Measurements from ENCODE around the gene ZNF611.
"Not testable (repeated sequence)": the region's sequence is repeated elsewhere in the genome, so short reads cannot be mapped to it uniquely, and the experiment has no call there.

ZNF611 gene

GRCh38 chr19:52715902-52716301, 18.9 kb downstream of the ZNF611 start:
- DNase-seq: peak; percentile 3

DNA sequence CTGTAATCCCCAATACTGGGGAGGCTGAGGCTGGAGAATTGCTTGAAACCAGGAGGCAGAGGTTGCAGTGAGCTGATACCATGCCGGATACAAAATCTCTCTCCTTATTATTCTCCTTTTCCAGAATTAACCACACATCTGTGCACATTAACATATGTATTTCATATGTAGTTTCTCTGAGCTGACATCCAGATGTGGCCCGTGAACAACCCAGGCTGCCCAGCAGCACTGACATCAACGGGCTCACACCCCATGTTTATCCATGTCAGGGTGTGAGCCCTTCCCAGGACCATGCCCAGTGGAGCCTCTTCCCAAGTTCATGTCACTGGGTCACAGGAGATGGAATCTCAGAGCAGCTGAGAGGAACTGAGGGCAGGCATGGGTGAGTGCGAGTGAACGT, 19.5 kb downstream of the ZNF611 start:
- DNase-seq: not testable (repeated sequence)

- not testable (repeated sequence) for DNase-seq
Measured at GRCh38 chr19:52713051-52713450, 21.8 kb downstream of the ZNF611 start.

- not testable (repeated sequence) for DNase-seq
Measured at GRCh38 chr19:52711661-52712060, 23.2 kb downstream of the ZNF611 start.

DNA sequence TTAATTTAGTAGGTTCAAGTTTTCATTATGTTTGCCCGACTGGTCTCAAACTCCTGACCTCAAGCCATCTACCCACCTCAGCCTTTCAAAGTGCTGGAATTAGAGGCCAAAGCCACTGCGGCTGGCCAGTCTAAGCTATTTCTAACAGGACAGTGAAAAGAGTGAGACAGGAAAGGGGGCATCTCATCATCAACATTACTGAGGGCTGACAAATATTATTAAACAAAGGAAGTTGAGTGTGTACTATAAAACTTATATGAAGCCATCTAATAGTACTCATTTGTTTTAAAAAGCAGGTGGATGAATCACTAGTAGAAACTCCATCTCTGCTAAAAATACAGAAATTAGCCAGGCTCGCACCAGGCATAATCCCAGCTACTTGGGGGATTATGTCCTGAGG, 24.3 kb downstream of the ZNF611 start:
- no peak for DNase-seq

- DNase-seq: not testable (repeated sequence)
Measured at GRCh38 chr19:52705615-52706014, 29.2 kb downstream of the ZNF611 start.

DNA sequence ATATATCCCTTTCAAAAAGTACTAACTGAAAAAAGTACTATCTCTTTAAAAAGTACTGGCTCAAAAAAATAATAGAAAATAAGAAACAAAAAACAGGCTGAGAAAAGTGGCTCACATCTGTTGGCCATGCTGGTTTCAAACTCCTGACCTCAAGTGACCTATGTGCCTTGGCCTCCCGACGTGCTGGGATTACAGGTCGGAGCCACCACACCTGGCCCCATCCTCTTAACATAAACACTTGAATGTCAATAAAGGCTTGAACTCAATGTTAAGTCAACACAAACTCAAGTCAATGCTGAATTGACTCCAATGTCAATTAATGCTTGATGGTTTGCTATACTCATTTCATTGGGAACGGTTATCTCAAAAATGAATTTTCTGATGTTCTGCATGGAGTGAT, 30.9 kb downstream of the ZNF611 start:
- DNase-seq: no peak

DNA sequence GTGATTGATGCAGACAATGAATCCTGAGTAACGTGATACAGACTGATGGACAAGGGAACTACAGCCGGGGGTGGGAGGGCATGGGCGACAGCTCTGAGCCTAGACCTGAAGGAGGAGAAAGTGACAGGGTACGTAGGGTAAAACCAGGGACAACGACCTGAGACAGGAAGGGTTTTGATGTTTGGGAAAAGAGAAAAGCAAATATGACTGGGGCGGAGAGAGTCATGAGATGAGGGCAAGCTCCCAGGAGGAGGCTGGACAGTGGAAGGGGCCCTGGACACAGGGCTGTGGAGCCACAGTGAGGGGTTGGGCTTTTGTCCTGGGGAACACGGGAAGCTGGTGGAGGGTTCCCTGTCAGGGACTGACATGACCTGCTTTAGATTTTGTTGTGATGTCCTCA, 34.2 kb downstream of the ZNF611 start:
- no peak for DNase-seq

DNA sequence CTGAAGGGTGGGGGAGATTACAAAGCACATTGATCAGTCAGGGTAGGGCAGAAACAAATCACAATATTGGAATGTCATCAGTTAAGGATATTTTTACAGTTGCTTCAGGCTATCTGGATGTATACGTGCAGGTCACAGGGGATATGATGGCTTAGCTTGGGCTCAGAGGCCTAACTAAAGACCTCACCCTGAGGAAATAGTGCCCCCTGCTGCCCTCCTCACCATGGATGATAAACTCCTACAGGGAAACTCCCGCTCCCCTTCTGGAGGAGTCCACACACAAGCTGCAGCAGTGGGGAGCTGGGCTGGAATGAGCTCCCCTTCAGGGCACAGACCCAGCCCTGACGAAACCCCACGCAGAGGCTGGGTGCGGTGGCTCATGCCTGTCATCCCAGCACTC, 35.3 kb downstream of the ZNF611 start:
- DNase-seq: not testable (repeated sequence)

- no peak for DNase-seq
Measured at GRCh38 chr19:52695996-52696395, 38.8 kb downstream of the ZNF611 start.

GRCh38 chr19:52694921-52695320, 39.9 kb downstream of the ZNF611 start:
- no peak for DNase-seq

- DNase-seq: not testable (repeated sequence)
Measured at GRCh38 chr19:52694281-52694680, 40.6 kb downstream of the ZNF611 start.

- DNase-seq: no peak
Measured at GRCh38 chr19:52692431-52693008, 42.3 kb downstream of the ZNF611 start.

- DNase-seq: no peak
Measured at GRCh38 chr19:52691737-52692136, 43.1 kb downstream of the ZNF611 start.

DNA sequence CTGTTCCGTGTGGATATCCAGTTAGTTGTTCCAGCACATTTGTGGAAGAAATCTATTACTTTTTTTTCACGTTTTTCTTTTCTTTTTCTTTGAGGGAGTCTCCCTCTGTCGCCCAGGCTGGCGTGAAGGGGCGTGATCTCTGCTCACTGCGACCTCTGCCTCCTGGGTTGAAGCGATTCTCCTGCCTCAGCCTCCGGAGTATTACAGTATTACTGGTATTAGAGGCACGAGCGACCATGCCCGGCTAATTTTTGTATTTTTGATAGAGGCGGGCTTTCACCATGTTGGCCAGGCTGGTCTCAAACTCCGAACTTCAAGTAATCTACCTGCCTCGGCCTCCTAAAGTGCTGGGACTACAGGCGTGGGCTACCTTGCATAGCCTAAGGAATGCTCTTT, 43.6 kb downstream of the ZNF611 start:
- no peak for DNase-seq

DNA sequence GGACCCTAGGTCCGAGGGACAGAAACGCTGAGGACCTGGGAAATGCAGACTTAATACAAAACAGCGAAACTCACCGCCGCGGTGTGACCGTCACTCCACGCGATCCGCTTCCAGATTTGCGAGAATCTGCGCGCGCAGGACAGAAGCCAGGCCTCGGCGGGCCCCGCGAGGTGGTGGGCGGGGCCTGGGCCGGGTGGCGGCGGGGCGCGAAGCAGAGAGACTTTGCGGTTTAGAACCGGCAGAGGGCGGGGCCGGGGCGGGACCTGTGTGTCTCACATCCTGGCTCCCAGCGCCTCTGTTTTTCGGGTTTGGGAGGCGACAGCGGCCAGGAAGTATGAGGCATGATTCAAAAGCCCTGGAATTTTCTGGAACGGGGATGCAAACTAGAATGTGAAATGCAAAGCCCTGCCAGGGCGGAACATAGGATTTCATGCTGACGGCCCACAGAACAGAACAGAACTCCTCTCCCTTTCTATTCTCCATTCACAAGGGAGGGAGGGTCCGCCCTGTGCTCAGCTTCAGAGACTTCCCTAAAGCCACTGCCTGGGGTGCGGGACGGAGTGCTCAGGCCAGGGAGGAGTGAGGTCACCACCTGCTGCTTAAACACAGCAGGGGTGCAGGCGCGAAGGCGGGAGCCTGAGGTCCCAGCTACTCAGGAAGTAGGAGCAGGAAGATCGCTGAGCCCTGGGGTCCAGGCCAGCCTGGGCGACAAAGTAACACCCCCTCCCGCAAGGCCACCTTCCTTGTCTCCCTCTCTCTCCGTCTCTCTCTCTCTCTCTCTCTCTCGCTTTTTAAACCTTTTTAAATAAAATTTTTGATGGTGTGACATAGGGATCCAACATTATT, 44.3 kb downstream of the ZNF611 start:
- DNase-seq: peak; percentile 86

DNA sequence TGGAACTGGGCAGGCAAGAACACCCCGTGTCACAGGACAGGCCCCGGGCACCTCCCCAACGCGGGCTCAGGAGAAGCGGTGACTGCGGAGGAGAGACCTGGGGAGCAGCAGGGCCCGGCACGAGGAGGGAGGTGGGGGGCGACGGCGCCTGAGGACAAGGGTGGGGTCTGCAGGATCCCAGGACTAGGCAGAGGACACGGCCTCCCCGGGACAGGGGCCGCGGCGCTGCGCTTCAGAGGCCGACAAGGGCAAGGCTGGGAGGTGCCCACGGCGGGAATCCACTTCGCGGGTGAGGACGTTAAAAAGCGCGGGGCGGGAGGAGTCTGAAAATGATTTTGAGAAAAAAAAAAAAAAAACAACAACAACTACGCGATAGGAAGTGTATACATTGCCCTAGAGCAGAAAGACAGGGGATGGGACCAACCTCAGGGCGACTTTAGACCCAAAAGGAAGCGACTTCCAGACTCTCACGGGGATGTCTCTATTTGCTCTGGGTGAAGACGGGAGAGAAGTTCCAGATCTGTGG, 44.9 kb downstream of the ZNF611 start:
- DNase-seq: no peak

- not testable (repeated sequence) for DNase-seq
Measured at GRCh38 chr19:52688925-52689796, 45.7 kb downstream of the ZNF611 start.

DNA sequence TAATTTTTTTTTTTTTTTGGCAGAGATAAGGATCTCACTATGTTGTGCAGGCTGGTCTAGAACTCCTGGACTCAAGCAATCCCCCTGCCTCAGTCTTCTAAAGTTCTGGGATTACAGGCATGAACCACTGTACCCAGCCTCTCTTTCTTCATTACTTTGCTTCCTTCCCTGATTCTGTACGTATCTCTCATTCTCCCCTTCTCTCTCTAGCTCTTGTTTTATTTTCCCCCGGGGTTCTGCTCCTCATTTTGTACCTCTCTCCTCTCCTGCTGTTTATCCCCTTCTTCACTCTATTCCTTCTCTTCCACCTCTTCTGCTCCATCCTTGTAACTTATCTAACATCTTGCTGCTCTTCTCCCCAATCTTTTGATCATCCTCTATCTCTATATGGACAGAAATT, 46.5 kb downstream of the ZNF611 start:
- no peak for DNase-seq

- DNase-seq: no peak
Measured at GRCh38 chr19:52687684-52688083, 47.2 kb downstream of the ZNF611 start.

DNA sequence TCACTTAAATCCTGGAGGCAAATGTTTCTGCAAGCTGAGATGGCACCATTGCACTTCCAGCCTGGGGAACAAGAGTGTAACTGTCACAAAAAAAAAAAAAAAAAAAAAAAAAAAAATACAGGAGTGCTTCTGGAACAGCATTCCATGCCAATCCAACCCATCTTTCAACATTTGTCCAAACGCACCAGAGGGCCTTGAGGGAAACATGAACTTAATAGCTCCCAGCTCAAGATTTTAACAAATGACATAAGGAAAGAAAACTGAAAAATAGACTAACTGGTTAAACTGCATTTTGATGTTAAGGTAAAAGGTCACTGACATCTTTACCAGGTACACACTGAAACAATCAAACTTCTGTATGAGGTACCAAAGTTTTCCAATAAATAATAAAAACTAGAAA, 49.0 kb downstream of the ZNF611 start:
- DNase-seq: no peak

GRCh38 chr19:52681216-52681615, 53.6 kb downstream of the ZNF611 start:
- DNase-seq: not testable (repeated sequence)

- no peak for DNase-seq
Measured at GRCh38 chr19:52679598-52679997, 55.2 kb downstream of the ZNF611 start.
